OCI-LY3 (cell line): ENCODE measurements around the gene BTBD9.

Experiments
- H2AFZ ChIP-seq: fragments of 200-600, 300-600 bp; shearing (Covaris generic); 2 replicates; pipeline ENCODE4 v1.6.0; 2014; ENCODE audit warnings: antibody characterized with exemption, low read depth, low read length
- H3K27ac ChIP-seq: fragments of 200-600, 300-600 bp; sonication (generic); 2 replicates; pipeline ENCODE4 v1.5.1; 2014; ENCODE audit warnings: mild to moderate bottlenecking, low read length, moderate library complexity, mixed read lengths
- H3K27me3 ChIP-seq: fragments of 200-600, 300-600 bp; sonication (generic); 2 replicates; pipeline ENCODE4 v1.6.1; 2014; ENCODE audit warnings: low read depth, low read length, mixed read lengths
- H3K36me3 ChIP-seq: fragments of 200-600, 300-600 bp; sonication (generic); replicated peaks from 2 replicates; pipeline ENCODE3; 2014; ENCODE audit warnings: low read depth, low read length, mixed read lengths
- H3K4me1 ChIP-seq: fragments of 300-600, 200-600 bp; sonication (generic); 2 replicates; pipeline ENCODE4 v1.6.1; 2014; ENCODE audit warnings: low read length, mixed read lengths
- H3K4me2 ChIP-seq: fragments of 200-600, 300-600 bp; sonication (generic); 2 replicates; pipeline ENCODE4 v1.6.1; 2014; ENCODE audit warnings: low read length, mixed read lengths
- H3K4me3 ChIP-seq: fragments of 300-600, 200-600 bp; sonication (generic); 2 replicates; pipeline ENCODE4 v1.5.1; 2014; ENCODE audit warnings: antibody characterized with exemption, mild to moderate bottlenecking, low read length, moderate library complexity
- H3K79me2 ChIP-seq: fragments of 300-600, 200-600 bp; shearing (Covaris generic); 2 replicates; pipeline ENCODE4 v1.6.1; 2014; ENCODE audit warnings: mild to moderate bottlenecking, low read length, mixed read lengths
- H3K9ac ChIP-seq: fragments of 300-600, 200-600 bp; shearing (Covaris generic); 2 replicates; pipeline ENCODE4 v1.6.0; 2014; ENCODE audit warnings: mild to moderate bottlenecking, low read length, moderate library complexity
- H3K9me3 ChIP-seq: fragments of 200-600, 300-600 bp; shearing (Covaris generic); 2 replicates; pipeline ENCODE4 v1.6.1; 2014; ENCODE audit warnings: low read length, mixed read lengths; ENCODE audit not compliant: insufficient read depth
- H4K20me1 ChIP-seq: fragments of 200-600, 300-600 bp; sonication (generic); 2 replicates; pipeline ENCODE4 v1.6.1; 2016; ENCODE audit warnings: low read length, mixed read lengths; ENCODE audit not compliant: insufficient read depth
- EZH2phosphoT487 ChIP-seq: fragments of 200-600 bp; shearing (Covaris generic); IDR thresholded peaks from 2 replicates; pipeline ENCODE4 v1.6.1; 2018; ENCODE audit warnings: antibody characterized with exemption, mixed run types, low read depth
- TF ChIP-seq, protein P1 (sequence below): fragments of 200-600, 300-600 bp; sonication (generic); IDR thresholded peaks from 2 replicates; pipeline ENCODE4 v1.5.1; 2014; ENCODE audit warnings: antibody characterized with exemption, low read length, low read depth

Gene BTBD9

DNA sequence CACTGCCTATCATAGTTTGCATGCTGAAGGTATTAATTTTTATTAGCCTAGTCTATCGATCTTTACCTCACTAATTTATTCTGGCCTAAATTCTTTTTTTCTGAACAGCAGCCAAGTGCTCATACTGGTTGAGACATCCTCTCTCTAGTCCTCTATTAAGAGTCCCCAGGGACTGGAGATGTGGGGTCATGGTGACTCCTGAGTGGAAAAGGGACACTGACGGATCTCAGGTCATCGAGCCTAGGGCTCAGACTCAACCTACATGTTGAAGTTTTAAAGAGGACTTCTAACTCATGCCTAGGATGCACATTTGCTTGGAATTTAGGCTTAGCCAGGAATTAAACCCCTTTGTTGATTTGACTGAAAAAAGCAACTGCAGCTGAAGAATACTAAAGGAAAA lies 378.1 kb downstream of the BTBD9 start:
- Histone ChIP-seq H3K4me2 (0 out of 2 replicates have a peak overlapping the region, but pooled peaks have one; percentile 36), H4K20me1 (no peaks in the 10 kb centered on the region), H3K4me1 (peaks cover 59% of the 10 kb centered on the region), H3K27me3 (no peaks in the 10 kb centered on the region), H3K36me3 (no peaks in the 10 kb centered on the region), H3K9me3 (no peaks in the 10 kb centered on the region), H3K27ac (no peak overlapping the region), H3K4me3 (no peak overlapping the region), H3K79me2 (no peaks in the 10 kb centered on the region), H2AFZ (no peak overlapping the region; the same call in 1 of the 2 replicates), H3K9ac (no peak overlapping the region)
- TF ChIP-seq EZH2phosphoT487, result no peak
- TF ChIP-seq, protein P1, sequence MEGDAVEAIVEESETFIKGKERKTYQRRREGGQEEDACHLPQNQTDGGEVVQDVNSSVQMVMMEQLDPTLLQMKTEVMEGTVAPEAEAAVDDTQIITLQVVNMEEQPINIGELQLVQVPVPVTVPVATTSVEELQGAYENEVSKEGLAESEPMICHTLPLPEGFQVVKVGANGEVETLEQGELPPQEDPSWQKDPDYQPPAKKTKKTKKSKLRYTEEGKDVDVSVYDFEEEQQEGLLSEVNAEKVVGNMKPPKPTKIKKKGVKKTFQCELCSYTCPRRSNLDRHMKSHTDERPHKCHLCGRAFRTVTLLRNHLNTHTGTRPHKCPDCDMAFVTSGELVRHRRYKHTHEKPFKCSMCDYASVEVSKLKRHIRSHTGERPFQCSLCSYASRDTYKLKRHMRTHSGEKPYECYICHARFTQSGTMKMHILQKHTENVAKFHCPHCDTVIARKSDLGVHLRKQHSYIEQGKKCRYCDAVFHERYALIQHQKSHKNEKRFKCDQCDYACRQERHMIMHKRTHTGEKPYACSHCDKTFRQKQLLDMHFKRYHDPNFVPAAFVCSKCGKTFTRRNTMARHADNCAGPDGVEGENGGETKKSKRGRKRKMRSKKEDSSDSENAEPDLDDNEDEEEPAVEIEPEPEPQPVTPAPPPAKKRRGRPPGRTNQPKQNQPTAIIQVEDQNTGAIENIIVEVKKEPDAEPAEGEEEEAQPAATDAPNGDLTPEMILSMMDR, result no peak

DNA sequence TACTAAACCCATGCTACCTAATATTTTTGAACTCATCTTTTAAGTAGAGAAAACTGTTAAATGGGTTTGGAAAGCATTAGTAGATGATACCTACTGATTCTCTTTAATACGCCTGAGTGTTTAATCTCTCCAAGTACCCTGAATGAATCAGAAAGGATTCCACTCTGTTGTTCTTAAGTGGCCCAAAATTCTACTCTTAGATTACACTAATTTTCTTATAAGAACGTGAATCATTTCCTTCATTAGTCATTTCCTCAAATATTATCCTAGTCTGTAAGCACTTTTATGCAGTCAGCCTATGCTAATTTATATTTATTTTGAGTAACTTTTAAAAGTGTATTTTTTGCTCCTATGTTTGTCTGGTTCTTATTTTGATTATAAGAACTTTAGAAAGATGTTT lies 380.0 kb downstream of the BTBD9 start:
- Histone ChIP-seq H3K27me3 (no peaks in the 10 kb centered on the region), H3K36me3 (no peaks in the 10 kb centered on the region), H3K9ac (no peak overlapping the region), H3K27ac (no peak overlapping the region), H3K9me3 (no peaks in the 10 kb centered on the region), H3K4me2 (no peak overlapping the region), H2AFZ (no peak overlapping the region), H4K20me1 (no peaks in the 10 kb centered on the region), H3K4me1 (peaks cover 41% of the 10 kb centered on the region), H3K79me2 (no peaks in the 10 kb centered on the region), H3K4me3 (no peak overlapping the region)
- TF ChIP-seq EZH2phosphoT487, result no peak
- TF ChIP-seq, protein P1, result no peak

DNA sequence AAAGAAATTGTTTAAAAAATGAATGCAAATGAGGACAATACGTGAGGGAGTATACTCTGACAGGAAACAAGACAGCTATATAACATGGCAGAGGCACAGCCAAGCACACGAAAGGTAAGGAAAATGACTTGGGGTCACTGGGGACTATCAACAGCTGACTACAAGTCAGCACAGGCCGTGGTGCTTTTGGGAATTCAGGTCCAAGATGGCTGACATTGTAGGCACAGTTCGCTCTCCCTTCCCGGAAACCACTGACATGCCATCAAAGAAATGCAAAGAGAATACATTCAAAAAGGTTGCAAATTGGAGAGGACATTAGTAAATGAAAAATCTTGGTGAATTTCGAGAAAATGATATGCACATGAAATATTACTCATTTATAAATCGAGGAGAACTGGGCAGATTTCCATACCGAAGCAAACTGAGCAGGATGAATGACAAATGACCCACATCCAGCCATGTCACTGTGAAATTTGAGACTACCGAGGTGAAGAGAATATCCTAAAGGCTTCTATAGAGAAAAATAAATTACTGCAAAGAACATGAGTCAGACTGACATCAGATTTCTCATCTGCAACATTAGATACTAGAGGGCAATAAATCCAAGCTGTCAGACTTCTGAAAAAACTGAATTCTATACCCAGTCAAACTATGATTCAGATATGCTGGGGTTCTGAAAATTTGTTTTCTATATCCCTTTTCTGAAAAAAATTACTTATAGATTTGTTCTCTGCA lies 391.1 kb downstream of the BTBD9 start:
- H3K36me3 ChIP-seq, result no peaks in the 10 kb centered on the region
- H3K4me1 ChIP-seq, result no peaks in the 10 kb centered on the region
- H3K9ac ChIP-seq, result no peak overlapping the region
- H3K9me3 ChIP-seq, result no peaks in the 10 kb centered on the region
- no peak overlapping the region for H2AFZ ChIP-seq
- no peak for TF ChIP-seq EZH2phosphoT487
- TF ChIP-seq, protein P1, result no peak
- no peak overlapping the region for H3K4me3 ChIP-seq
- H4K20me1 ChIP-seq, result no peaks in the 10 kb centered on the region
- no peak overlapping the region for H3K27ac ChIP-seq
- no peaks in the 10 kb centered on the region for H3K27me3 ChIP-seq
- no peak overlapping the region for H3K4me2 ChIP-seq
- no peaks in the 10 kb centered on the region for H3K79me2 ChIP-seq

DNA sequence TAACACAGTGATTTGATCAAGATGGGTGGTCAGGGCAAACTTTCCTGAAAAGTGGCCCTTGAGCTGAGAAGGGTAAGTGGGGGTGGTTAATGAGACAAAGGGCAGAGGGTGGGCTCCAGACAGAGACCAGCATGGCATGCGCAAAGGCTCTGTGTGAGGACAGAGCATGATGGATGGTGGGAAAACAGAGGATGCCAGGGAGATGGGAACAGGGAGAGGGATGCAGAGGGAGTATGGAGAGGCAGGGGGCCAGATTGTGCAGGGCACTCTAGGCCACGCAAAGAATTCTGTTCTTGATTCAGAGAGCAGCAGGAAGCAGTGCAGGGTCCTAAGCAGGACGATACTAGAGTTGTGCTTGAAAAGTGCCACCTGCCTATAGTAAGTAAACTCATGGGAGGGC lies 394.4 kb downstream of the BTBD9 start:
- Histone ChIP-seq H4K20me1 (no peaks in the 10 kb centered on the region), H3K27me3 (no peaks in the 10 kb centered on the region), H3K4me3 (no peak overlapping the region), H3K4me1 (peaks cover under 1% of the 10 kb centered on the region; the same call in 1 of the 2 replicates), H2AFZ (no peak overlapping the region), H3K36me3 (no peaks in the 10 kb centered on the region), H3K9me3 (no peaks in the 10 kb centered on the region), H3K9ac (no peak overlapping the region), H3K4me2 (no peak overlapping the region), H3K27ac (no peak overlapping the region), H3K79me2 (no peaks in the 10 kb centered on the region)
- no peak for TF ChIP-seq EZH2phosphoT487
- TF ChIP-seq, protein P1, result no peak
